ENCODE measurements around the gene SPCS3.
"Not testable (repeated sequence)": the region's sequence is repeated elsewhere in the genome, so short reads cannot be mapped to it uniquely, and the experiment has no call there.

SPCS3 gene

GRCh38 chr4:176319704-176320339 lies at the start of gene SPCS3:
TSS of gene SPCS3 (plus strand) at chr4:176319966. CDS start at chr4:176320077, 111 bp downstream.
- peak; percentile 90 to 91 for DNase-seq (ENCODE audit: low read depth in 2 of 2)

GRCh38 chr4:176270669-176271068 lies 49.1 kb upstream of the SPCS3 start:
- no peak for DNase-seq (ENCODE audit: low read depth in 2 of 2)

GRCh38 chr4:176271749-176272148 lies 48.0 kb upstream of the SPCS3 start:
- DNase-seq (ENCODE audit: low read depth in 2 of 2) = no peak

GRCh38 chr4:176272799-176273198 lies 47.0 kb upstream of the SPCS3 start:
- no peak for DNase-seq (ENCODE audit: low read depth in 2 of 2)

- DNase-seq (ENCODE audit: low read depth in 2 of 2) = no peak
Observed at GRCh38 chr4:176273736-176274135, 46.0 kb upstream of the SPCS3 start.

GRCh38 chr4:176274441-176274840 lies 45.3 kb upstream of the SPCS3 start:
- no peak for DNase-seq (ENCODE audit: low read depth in 2 of 2)

GRCh38 chr4:176276710-176277109 lies 43.1 kb upstream of the SPCS3 start:
- DNase-seq (ENCODE audit: low read depth in 2 of 2) = no peak

- no peak for DNase-seq (ENCODE audit: low read depth in 2 of 2)
Observed at GRCh38 chr4:176277162-176277904, 42.4 kb upstream of the SPCS3 start.

- DNase-seq (ENCODE audit: low read depth in 2 of 2) = not testable (repeated sequence)
Observed at GRCh38 chr4:176279560-176279959, 40.2 kb upstream of the SPCS3 start.

- no peak for DNase-seq (ENCODE audit: low read depth in 2 of 2)
Observed at GRCh38 chr4:176286728-176287127, 33.0 kb upstream of the SPCS3 start.

- no peak for DNase-seq (ENCODE audit: low read depth in 2 of 2)
Observed at GRCh38 chr4:176287546-176287945, 32.2 kb upstream of the SPCS3 start.

GRCh38 chr4:176288020-176288419 lies 31.7 kb upstream of the SPCS3 start:
- DNase-seq (ENCODE audit: low read depth in 2 of 2) = no peak

- no peak for DNase-seq (ENCODE audit: low read depth in 2 of 2)
Observed at GRCh38 chr4:176289561-176289960, 30.2 kb upstream of the SPCS3 start.

GRCh38 chr4:176290520-176290919 lies 29.2 kb upstream of the SPCS3 start:
- no peak for DNase-seq (ENCODE audit: low read depth in 2 of 2)

- DNase-seq (ENCODE audit: low read depth in 2 of 2) = no peak
Observed at GRCh38 chr4:176291748-176292147, 28.0 kb upstream of the SPCS3 start.

- DNase-seq (ENCODE audit: low read depth in 2 of 2) = no peak
Observed at GRCh38 chr4:176292920-176293319, 26.8 kb upstream of the SPCS3 start.

- no peak for DNase-seq (ENCODE audit: low read depth in 2 of 2)
Observed at GRCh38 chr4:176293660-176294059, 26.1 kb upstream of the SPCS3 start.

GRCh38 chr4:176295907-176296306 lies 23.9 kb upstream of the SPCS3 start:
- not testable (repeated sequence) for DNase-seq (ENCODE audit: low read depth in 2 of 2)

GRCh38 chr4:176298664-176299063 lies 21.1 kb upstream of the SPCS3 start:
- DNase-seq (ENCODE audit: low read depth in 2 of 2) = no peak

- DNase-seq (ENCODE audit: low read depth in 2 of 2) = no peak
Observed at GRCh38 chr4:176300036-176300435, 19.7 kb upstream of the SPCS3 start.

- DNase-seq (ENCODE audit: low read depth in 2 of 2) = no peak
Observed at GRCh38 chr4:176300565-176300964, 19.2 kb upstream of the SPCS3 start.

GRCh38 chr4:176302283-176303275 lies 17.2 kb upstream of the SPCS3 start:
- no peak for DNase-seq (ENCODE audit: low read depth in 2 of 2)

Data from stimulated activated CD8-positive, alpha-beta memory T cell treated with anti-CD3 and anti-CD28 coated beads, Interleukin-15, amount 100 ng/mL, for 4 hours (primary cell).